Nucleus accumbens (tissue), 56 donors: Measurements from ENCODE around the gene LRPPRC.
"Not testable (repeated sequence)": the region's sequence is repeated elsewhere in the genome, so short reads cannot be mapped to it uniquely, and the experiment has no call there.

Experiments used
- DNase-seq, 56 donors: peaks; one replicate each; lab custom pipeline; 2025; lab: John Stamatoyannopoulos, UW

Gene LRPPRC

DNA sequence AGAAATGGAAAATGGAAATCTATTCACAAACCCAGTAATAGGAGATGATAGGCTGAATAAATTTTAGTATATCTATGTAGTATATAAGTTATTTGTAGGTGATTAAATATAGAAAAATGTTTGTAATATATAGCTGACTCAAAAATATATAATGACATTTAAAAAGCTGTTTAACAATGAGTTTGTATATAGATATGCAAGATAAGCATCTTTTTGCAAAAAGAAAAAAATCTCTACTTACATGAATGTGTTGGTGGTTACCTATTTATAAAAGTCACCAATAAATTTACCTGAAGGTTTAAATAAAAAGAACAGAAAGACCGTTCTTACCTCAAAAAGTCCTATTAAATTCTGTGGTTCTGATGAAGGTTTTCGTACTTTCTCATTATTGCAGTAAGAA, 71.3 kb downstream of the LRPPRC start:
- no peak for DNase-seq

DNA sequence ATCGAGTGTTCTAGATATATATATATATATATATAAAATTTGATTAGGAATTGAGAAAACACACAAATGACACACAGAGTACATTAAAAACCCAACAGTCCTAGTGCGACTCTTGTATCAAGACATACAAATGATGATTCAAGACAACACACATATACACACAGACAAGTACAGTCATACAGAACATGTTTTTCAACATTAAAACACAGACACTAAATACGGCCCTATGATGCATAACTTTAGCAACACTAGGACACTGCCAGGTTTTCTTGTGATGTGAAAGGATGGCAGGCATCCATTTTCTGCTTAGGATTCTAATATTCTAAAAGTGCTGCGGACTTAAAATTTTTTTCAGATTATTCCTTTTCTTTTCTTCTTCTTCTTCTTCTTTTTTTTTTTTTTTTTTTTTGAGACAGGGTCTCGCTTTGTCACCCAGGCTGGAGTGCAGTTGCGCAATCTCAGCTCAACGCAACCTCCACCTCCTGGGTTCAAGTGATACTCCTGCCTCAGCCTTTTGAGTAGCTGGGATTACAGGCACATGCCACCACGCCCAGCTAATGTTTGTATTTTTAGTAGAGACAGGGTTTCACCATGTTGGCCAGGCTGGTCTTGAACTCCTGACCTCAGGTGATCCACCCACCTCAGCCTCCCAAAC, 84.5 kb downstream of the LRPPRC start:
- DNase-seq = not testable (repeated sequence)

DNA sequence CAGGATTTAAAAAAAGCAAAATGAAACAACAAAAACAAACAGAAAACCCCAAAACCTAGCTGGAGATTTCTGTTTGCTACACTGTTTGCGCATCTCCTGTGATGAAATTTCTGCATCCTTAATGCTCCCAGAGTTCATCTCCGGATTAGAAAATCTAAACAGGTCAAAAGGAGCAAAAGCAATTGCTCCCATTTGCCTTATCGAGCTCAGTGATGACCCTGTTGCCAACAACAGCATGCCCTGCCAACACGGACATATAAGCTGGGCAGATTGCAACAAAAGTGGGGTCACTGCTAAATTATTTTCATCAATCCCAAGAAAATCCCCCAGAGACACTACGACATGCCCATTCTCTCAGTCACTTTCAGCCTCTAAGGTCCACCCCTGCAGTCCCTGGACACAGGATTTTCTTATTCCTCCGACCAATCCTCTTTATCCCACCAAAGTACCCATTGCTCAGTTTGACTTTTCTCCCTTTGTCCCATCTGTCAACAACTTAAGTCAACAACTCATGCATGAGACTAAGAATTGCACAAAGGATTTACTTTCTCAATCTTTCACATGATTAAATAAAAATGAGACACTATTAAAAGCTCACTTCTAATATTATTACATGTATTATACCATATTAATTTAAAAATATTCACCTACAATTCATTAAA, 89.2 kb downstream of the LRPPRC start:
- no peak for DNase-seq

DNA sequence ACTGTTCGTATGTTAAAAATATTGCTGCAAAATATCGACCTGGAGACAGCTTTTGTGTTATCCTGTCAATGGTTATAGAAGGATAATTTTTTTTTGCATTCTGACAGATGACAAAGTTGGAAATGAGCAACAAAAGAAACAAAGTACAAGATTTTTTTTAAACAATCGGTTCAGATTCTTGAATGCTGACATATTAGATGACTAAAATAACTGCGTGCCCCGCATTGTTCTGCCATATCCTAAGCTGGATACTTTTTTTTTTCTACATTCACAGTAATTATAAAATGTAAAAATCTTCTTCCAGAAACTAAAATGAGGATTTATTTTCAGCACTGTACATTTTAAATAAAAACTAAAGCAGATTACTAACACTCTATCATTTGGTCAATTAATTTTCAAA, 89.9 kb downstream of the LRPPRC start:
- no peak for DNase-seq

DNA sequence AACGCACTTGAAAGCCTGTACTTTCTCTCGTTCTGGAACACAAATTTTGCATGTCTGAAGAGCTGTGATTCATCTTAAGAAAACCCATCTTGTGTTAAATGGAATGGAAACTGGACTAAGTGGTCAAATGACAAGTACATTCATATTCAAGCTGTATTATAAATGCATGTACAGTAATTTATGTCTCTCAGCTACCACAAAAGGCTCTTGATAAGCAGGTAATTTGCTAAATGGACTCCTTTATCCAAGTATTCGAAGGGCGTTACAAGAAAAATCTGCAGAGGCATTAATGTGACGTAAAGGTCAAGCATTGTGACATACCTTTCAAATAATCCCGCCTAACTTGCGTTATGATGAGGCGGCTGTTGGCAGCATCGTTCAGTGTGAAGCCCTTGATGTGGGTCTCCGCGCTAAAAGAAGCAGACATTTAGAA, 90.4 kb downstream of the LRPPRC start:
- DNase-seq = no peak

DNA sequence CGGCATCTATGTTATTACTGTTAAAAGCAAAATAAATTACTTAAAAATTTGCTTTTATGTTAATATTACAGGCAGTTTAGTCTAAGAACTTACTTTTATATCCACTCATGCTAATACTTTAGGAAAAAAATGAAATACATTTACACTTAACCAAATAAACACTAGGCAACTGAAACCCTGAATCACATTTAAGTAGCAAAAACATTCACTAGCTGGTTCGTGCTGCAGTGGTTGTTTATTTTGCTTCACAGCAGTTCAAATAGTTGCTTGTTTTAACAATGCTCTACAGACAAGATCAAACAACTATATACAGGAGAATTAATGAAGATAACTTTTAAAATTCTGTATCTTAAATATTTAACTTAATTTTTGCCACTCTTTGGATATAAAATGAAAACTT, 96.2 kb downstream of the LRPPRC start:
- no peak for DNase-seq

DNA sequence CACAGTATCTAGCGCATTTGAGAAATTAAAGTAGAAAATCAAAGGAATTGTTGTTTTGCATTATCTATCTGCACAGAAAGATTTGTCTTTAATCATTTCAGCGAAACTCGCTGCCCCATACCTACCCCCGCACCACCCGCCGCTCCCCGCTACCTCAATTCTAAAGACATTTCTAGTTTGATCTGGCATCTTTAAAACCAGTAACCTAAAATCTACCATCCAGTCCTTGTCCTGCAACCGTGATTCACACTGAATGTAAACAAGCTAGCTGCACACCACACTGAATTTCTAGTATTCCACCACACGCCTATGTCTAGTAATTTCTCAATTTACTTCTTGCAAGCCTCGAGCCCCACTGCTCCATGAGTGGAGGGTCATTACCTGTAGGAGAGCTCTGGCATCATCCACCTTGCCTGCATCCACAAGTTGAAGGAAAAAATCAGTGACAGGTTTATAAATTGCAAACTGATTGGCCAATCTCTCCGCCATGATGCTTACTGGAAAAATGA, 96.9 kb downstream of the LRPPRC start:
- DNase-seq = no peak

DNA sequence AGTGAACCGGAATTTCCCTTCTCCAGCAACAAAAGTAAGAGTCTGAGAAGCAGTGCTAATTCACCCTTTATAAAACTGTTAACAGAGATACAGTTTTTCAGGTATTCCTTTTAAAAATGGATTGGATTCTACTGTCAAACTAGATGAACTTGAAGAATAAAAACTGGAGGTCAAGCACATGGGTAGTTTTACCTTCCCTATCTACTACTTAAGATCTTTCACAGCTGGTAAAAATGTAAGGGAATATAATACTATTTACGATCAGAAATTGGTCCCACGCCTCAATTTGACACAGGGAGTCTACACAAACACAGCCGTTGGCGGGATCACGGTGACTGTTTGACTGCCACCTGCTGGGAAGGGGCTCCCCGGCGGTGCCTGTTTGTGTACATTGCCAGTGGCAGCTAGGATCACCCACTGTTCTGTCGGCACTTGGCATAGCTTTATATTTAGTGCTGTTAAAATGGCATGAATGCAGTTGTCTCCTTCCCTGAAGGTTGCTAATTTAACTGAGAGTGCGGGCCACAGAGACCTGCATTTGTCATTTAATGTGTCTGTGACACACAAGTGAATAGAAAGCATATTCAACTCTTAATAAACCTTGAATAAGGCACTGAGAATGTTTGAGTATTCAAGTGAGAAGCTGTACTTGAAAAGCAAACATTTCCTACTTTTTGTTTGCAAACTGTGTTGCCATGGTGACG, 97.5 kb downstream of the LRPPRC start:
- peak in 17 of 56 donors; percentile 4 to 61 (median 16) for DNase-seq

DNA sequence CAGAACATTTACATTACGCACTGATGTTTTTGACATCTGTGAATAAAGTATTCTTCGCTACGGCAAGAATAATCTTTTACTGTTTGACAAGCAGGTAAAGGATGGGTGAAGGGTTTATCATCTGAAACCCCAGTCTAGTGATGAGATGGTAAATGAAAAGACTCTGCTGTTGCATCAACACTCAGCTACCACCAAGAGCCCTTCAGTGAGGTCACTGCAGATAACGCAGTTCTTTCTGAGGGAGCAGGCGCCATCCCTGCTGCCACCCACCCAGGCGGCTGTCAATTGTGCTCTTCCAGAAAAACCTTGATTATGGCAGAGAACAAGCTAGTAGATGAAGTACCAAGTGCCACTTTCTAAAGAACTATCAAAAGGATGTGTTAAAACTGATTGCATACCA, 98.3 kb downstream of the LRPPRC start:
- no peak for DNase-seq

DNA sequence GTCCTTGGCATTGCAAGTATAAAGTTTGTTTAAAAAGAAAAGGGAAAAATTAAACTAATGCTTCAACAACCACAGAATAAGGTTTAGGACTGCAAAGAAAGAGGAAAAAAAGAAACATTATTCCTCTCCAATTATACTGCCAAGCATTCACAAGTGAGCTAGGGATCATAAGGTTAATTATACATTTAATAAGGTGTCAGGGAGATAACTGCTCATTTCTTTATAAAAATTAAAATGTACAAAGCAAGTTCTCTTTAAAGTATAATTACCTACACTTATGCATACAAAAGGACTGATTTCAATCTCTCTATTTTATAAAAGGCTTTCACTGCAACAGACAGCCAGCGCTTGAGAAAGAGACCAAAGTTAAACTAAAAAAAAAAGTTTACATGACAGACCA, 98.9 kb downstream of the LRPPRC start:
- no peak for DNase-seq

DNA sequence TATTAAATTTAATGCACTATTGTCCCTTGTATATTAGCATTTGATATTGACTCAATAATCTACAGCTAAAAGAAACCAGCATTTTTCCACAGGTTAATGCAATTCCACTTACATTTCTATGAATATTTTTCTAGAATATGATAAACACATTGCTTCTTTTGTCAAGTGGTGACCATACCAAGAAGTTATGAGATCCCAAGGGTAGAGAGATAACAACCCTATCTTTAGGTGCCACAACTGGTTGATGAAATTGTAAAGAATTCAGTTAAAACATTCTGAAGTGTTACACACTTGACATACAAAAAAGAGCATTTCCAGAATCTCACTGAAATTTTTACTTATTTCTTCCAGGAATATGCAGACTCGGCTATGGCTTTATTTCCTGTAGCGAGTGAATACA, 101.0 kb downstream of the LRPPRC start:
- DNase-seq = no peak

DNA sequence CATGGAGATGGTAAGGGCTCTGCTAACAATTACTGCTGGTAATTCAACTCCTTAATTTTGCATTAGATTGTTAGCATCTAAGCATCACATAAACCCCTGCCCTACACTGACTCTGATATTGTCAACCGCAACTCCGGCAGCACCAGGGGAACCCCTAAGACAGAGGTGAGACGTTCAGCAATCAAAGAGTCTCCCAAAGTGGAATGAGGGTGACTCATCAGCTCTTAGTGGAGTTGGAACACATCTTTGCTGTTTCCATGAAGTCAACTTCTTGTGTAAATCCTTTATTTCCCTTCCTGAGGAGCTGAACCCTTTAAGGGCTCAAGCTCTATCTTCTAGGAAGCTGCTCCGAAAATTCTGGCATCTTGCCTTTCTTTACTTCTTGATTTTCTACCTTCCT, 104.9 kb downstream of the LRPPRC start:
- no peak for DNase-seq

DNA sequence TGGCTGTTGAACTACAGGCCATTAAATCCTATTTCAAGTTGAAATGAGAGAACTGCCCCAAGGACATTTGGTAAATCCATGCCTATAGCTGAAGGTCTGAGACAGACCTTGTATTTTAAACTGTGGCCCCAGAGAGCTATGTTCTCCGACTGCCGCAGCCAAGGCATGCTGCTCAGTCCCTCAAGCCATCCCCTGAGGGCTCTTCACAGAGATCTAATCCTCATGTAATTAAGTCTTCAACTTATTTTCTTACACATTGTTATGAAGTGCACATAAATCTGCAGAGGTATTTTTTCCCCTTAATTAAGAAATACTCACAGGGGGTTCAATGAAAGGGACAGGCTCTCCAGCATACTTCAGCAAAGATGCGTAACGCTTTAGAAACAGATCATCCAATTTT, 106.4 kb downstream of the LRPPRC start:
- no peak for DNase-seq

DNA sequence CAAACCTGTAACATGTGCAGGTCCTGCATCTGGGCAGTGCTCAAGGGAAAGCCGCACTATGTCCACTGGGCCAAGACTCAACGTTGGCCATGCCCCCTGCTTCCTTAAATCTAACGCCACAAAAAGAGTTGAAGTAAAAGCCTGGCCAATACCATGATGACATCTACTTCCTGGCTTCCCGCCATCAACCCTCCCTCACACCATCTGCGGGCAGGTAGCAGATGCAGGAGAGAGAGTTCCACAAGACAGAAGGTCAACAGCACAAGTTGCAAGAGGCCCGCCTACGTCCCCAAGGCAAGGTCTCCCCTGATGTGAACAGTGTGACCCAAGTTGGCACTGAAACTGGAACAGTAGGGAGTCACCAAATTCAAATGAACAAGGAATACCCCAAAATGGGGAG, 108.6 kb downstream of the LRPPRC start:
- DNase-seq = no peak

DNA sequence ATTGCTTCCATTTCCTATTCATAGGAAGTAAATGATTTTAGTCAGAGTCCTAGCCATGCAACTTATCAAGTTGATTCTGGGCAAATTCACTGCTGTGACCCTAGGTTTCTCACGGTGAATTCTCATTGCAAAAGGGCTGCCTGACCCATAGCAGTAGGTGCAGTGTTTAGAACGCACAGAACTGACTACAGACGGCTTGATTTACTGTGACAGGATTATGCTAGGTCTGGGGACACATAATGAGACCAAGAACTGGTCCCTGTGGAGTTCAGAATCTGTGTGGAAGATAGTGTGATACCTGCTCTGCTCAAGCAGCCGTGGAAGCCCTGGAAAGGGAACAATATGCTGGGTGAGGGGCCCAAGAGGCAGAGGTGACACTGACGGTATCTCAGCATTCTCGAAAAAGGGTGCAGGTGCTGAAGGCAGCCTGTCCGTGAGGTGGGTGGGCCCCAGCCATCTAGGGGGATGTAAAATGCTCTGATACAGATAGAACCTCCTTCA, 110.6 kb downstream of the LRPPRC start:
- no peak for DNase-seq

DNA sequence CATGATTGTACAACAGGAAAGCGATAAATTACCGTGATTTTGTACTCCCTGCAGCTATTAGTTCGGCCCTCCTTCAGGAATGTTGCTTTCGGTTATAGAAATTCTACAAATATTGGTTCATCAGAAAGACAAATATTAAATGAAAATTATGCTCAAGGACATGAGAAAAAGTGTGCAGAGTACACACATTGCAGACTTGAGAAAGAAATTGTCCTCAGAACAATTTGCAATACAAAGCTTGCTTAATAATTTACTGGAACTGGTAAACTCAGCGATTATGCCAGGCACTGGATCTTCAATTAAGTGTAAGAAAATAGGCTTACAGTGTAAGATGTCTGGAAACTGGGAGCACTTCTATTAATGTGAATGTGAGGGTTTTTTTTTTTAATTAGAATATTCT, 111.1 kb downstream of the LRPPRC start:
- DNase-seq = no peak

DNA sequence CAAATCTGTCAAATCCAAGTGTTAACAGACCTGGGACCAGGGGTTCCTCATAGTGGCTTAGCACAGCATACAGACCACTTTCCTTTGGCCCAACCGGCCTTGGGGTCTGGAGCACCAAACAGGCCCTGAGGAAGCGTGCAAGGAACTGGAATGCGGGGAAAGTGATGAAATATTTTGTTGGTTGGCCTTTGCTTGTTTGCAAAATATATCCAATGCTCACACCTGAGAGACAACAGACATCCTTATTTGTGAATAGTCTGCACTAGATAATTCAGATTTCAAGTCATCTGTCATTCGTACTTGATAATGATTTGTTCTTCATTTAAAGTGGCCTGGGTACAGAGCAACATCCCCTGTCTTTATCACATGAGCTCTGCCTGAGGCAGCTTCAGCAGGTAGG, 113.5 kb downstream of the LRPPRC start:
- no peak for DNase-seq

DNA sequence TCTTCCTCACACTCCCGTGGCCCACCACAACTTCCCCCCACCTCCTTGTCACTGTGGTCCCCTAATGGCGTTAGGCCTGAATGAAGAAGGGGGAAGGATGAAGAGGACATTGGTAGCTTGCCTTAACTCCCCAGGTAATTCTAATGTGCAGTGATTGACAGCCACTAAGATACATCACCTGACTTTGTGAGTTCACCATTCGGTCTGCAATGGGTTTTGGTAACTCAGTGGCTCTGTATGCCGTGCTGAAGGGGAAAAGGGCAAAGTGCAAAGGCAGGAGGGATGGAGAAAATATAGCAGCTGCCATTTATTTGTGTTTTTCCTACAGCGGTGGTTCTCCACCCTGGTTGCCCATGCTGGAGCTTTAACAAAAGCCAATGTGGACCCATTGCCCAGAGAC, 114.8 kb downstream of the LRPPRC start:
- no peak for DNase-seq

DNA sequence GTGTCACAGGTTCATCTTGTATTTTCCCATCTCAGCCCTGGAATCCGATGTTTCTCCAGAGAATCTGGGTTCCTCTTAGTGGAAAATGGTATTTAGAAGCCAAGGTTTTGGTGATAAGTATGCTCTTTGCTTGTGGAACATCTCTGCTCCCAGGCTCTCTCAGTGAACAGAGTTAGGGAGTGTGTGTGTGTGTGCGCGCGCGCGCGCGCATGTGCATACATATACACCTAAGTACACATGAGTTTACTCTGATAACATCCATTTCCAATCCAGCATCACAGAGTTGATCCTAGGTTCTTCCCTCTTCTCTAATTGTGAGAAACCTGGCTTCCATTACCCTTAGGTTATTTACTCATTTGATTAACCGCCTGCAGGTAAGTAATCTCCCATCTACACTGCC, 115.3 kb downstream of the LRPPRC start:
- no peak for DNase-seq

DNA sequence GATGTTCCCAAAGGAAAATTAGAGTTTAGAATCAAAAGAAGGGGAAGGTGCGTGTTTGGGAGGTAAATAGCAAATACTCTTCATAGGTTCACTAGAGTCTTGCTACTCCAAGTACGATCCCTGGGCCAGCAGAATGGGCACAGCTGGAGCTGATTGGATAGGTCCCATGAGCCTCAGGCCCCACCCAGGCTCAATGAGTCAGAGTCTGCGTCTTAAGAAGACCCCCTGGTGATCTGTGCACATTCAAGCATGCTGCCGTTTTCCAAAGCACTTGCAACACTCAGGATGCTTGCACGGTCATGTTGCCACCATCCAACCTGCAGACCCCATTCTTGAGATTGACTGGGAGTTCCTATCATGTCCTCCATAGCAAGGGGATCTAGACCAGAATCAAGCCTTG, 116.5 kb downstream of the LRPPRC start:
- DNase-seq = no peak

DNA sequence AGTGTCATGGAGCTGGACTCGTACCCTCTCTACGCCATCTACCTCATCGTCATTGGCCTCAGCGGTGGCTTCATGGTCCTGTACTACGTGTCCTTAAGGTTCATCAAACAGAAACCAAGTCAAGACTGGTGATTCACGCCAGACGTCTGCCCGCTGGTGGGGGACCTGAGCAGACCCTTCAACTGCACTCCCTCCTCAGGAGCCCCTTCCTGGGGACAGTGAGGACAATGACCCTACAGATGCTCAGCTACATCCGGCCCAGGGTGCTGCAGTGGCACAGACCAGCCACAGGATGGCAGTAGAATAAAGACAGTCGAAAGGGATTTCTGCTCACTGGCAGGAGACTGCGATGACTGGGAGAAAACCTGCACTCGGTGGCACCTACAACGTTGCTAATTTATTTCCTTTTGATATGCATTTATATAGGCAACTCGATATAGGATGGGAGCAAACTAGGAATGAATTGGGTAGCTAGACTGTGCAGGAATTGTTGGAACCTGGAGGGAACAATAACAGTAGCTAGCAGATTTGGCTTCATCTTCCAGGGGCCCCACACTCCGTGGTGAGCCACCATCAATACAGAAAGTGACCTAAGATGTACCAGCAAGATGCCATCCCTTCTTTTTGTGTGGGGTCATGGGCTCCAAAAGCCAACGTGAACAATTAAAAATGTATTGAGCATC, 117.9 kb downstream of the LRPPRC start:
- DNase-seq = peak in 43 of 56 donors; percentile 7 to 83 (median 44)
